Gastrocnemius medialis (tissue), 4 donors: ENCODE data around the gene C7orf25.

Experiments
- CTCF ChIP-seq, 5 experiments: fragments of 450-650 bp in 3 of 5; fragments of 200-600 bp in 2 of 5; sonication (generic) in 2 of 5; IDR thresholded peaks in 4 of 5; conservative IDR thresholded peaks in 1 of 5; 1 replicate in 4 of 5; 2 replicates in 1 of 5; pipeline ENCODE4 v1.5.1; 2016 to 2019; ENCODE audit warnings: antibody characterized with exemption in 5 of 5, mild to moderate bottlenecking in 3 of 5, moderate library complexity in 3 of 5
- POLR2A ChIP-seq, 2 donors: fragments of 450-650 bp; IDR thresholded peaks; one replicate each; pipeline ENCODE4 v1.6.1; 2017; ENCODE audit warnings: antibody characterized with exemption in 2 of 2, mild to moderate bottlenecking in 2 of 2, moderate library complexity in 2 of 2

- TF ChIP-seq CTCF (IDR thresholded peaks at IDR 0.05 in 4 of 5, conservative IDR thresholded peaks at IDR 0.05 in 1 of 5) (no peak), POLR2A (IDR thresholded peaks at IDR 0.05) (no peak)
Observed at GRCh38 chr7:42929449-42929848, 17.6 kb upstream of the C7orf25 start.
